ENCODE data around the gene EXOSC10. TPM values are rescaled to one million over a fixed set of nuclear protein-coding genes. Genes with fewer than 3 reads are reported as not detected.

The EXOSC10 gene
- total and polyA plus RNA-seq, 2 experiments from 2014 or later = 55.5 to 72.9 TPM

DNA sequence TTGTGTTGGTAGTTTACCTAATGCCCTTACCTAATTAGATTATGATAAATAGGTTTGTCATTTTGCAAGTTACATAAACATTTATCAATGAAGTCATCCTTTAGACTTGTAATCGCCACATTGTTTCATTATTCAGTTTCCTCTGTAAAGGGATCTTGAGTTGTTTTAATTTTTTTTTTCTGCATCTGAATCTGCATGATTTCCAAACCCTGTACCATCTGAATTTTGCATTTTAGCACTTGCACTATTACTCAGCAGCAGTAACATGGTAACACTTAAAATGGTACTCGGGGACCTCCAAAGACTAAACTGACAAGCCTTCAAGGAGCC is 74.8 kb downstream of the EXOSC10 start (continued):
- TF ChIP-seq, protein P1, sequence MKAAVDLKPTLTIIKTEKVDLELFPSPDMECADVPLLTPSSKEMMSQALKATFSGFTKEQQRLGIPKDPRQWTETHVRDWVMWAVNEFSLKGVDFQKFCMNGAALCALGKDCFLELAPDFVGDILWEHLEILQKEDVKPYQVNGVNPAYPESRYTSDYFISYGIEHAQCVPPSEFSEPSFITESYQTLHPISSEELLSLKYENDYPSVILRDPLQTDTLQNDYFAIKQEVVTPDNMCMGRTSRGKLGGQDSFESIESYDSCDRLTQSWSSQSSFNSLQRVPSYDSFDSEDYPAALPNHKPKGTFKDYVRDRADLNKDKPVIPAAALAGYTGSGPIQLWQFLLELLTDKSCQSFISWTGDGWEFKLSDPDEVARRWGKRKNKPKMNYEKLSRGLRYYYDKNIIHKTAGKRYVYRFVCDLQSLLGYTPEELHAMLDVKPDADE (IDR thresholded peaks at IDR 0.05) = no peak
- TF ChIP-seq NANOG (IDR thresholded peaks at IDR 0.05; ENCODE audit: borderline replicate concordance) (no peak), ZNF114 (CRISPR knock-in tag; IDR thresholded peaks at IDR 0.05) (no peak), EZH2 (IDR thresholded peaks at IDR 0.05; ENCODE audit: low read depth, unreplicated experiment) (no peak), EZH2phosphoT487 (IDR thresholded peaks at IDR 0.05; ENCODE audit: unreplicated experiment) (no peak), ZNF331 (CRISPR knock-in tag; IDR thresholded peaks at IDR 0.05; ENCODE audit: low read depth) (no peak), CREB1 (CRISPR knock-in tag; IDR thresholded peaks at IDR 0.05; ENCODE audit: low read depth) (no peak), POLR2AphosphoS5 (IDR thresholded peaks at IDR 0.05; ENCODE audit: low read depth) (no peak)
- TF ChIP-seq, protein P2, sequence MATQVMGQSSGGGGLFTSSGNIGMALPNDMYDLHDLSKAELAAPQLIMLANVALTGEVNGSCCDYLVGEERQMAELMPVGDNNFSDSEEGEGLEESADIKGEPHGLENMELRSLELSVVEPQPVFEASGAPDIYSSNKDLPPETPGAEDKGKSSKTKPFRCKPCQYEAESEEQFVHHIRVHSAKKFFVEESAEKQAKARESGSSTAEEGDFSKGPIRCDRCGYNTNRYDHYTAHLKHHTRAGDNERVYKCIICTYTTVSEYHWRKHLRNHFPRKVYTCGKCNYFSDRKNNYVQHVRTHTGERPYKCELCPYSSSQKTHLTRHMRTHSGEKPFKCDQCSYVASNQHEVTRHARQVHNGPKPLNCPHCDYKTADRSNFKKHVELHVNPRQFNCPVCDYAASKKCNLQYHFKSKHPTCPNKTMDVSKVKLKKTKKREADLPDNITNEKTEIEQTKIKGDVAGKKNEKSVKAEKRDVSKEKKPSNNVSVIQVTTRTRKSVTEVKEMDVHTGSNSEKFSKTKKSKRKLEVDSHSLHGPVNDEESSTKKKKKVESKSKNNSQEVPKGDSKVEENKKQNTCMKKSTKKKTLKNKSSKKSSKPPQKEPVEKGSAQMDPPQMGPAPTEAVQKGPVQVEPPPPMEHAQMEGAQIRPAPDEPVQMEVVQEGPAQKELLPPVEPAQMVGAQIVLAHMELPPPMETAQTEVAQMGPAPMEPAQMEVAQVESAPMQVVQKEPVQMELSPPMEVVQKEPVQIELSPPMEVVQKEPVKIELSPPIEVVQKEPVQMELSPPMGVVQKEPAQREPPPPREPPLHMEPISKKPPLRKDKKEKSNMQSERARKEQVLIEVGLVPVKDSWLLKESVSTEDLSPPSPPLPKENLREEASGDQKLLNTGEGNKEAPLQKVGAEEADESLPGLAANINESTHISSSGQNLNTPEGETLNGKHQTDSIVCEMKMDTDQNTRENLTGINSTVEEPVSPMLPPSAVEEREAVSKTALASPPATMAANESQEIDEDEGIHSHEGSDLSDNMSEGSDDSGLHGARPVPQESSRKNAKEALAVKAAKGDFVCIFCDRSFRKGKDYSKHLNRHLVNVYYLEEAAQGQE (IDR thresholded peaks at IDR 0.05; ENCODE audit: unreplicated experiment) = no peak
- TF ChIP-seq, protein P3, sequence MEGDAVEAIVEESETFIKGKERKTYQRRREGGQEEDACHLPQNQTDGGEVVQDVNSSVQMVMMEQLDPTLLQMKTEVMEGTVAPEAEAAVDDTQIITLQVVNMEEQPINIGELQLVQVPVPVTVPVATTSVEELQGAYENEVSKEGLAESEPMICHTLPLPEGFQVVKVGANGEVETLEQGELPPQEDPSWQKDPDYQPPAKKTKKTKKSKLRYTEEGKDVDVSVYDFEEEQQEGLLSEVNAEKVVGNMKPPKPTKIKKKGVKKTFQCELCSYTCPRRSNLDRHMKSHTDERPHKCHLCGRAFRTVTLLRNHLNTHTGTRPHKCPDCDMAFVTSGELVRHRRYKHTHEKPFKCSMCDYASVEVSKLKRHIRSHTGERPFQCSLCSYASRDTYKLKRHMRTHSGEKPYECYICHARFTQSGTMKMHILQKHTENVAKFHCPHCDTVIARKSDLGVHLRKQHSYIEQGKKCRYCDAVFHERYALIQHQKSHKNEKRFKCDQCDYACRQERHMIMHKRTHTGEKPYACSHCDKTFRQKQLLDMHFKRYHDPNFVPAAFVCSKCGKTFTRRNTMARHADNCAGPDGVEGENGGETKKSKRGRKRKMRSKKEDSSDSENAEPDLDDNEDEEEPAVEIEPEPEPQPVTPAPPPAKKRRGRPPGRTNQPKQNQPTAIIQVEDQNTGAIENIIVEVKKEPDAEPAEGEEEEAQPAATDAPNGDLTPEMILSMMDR (conservative IDR thresholded peaks at IDR 0.05; ENCODE audit: low read depth in 2 of 2) = no peak

DNA sequence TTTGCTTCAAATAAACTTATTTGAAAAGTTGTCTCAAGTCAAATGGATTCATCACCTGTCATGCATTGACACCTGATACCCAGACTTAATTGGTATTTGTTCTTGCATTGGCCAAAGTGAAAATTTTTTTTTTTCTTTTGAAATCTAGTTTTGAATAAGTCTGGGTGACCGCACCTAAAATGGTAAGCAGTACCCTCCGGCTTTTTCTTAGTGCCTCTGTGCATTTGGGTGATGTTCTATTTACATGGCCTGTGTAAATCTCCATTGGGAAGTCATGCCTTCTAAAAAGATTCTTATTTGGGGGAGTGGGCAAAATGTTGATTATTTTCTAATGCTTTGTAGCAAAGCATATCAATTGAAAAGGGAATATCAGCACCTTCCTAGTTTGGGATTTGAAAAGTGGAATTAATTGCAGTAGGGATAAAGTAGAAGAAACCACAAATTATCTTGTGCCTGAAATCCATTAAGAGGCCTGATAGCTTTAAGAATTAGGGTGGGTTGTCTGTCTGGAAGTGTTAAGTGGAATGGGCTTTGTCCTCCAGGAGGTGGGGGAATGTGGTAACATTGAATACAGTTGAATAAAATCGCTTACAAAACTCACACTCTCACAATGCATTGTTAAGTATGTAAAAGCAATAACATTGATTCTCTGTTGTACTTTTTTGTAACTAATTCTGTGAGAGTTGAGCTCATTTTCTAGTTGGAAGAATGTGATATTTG is 75.4 kb downstream of the EXOSC10 start:
- Histone ChIP-seq H3K9me2 (ENCODE audit: insufficient read depth) (no peaks in the 10 kb centered on the region), H4K20me1 (replicated peaks; ENCODE audit: insufficient read depth) (peaks cover 51% of the 10 kb centered on the region), H3K4me2 (no peak overlapping the region), H2AFZ (no peak overlapping the region), H3K79me2 (replicated peaks; ENCODE audit: insufficient read depth) (peaks cover 15% of the 10 kb centered on the region), H3K36me3 (ENCODE audit: insufficient read depth) (peaks cover 76% of the 10 kb centered on the region), H3K27me3 (ENCODE audit: insufficient read depth) (no peaks in the 10 kb centered on the region), H3K4me3 (no peak overlapping the region), H3K4me1 (ENCODE audit: insufficient read depth) (no peaks in the 10 kb centered on the region), H3F3A (replicated peaks; ENCODE audit: low read depth) (peaks cover 45% of the 10 kb centered on the region), H3K27ac (ENCODE audit: low read depth) (peak overlapping the region; percentile 33; the same call in 1 of the 2 replicates)
- DNase-seq (ENCODE audit: low spot score) (no peak), ATAC-seq (no peak)
- Mint-ChIP-seq H3K36me3 (ENCODE audit: low read depth) (peaks cover 92% of the 10 kb centered on the region), H3K4me1 (no peaks in the 10 kb centered on the region; the same call in 2 of the 3 replicates), H3K27me3 (ENCODE audit: insufficient read depth, low read depth, poor library complexity) (no peaks in the 10 kb centered on the region), H3K4me3 (no peak overlapping the region), H3K27ac (0 out of 2 replicates have a peak overlapping the region, but pooled peaks have one; percentile 6), H3K9me3 (no peaks in the 10 kb centered on the region)
- TF ChIP-seq, protein P4, sequence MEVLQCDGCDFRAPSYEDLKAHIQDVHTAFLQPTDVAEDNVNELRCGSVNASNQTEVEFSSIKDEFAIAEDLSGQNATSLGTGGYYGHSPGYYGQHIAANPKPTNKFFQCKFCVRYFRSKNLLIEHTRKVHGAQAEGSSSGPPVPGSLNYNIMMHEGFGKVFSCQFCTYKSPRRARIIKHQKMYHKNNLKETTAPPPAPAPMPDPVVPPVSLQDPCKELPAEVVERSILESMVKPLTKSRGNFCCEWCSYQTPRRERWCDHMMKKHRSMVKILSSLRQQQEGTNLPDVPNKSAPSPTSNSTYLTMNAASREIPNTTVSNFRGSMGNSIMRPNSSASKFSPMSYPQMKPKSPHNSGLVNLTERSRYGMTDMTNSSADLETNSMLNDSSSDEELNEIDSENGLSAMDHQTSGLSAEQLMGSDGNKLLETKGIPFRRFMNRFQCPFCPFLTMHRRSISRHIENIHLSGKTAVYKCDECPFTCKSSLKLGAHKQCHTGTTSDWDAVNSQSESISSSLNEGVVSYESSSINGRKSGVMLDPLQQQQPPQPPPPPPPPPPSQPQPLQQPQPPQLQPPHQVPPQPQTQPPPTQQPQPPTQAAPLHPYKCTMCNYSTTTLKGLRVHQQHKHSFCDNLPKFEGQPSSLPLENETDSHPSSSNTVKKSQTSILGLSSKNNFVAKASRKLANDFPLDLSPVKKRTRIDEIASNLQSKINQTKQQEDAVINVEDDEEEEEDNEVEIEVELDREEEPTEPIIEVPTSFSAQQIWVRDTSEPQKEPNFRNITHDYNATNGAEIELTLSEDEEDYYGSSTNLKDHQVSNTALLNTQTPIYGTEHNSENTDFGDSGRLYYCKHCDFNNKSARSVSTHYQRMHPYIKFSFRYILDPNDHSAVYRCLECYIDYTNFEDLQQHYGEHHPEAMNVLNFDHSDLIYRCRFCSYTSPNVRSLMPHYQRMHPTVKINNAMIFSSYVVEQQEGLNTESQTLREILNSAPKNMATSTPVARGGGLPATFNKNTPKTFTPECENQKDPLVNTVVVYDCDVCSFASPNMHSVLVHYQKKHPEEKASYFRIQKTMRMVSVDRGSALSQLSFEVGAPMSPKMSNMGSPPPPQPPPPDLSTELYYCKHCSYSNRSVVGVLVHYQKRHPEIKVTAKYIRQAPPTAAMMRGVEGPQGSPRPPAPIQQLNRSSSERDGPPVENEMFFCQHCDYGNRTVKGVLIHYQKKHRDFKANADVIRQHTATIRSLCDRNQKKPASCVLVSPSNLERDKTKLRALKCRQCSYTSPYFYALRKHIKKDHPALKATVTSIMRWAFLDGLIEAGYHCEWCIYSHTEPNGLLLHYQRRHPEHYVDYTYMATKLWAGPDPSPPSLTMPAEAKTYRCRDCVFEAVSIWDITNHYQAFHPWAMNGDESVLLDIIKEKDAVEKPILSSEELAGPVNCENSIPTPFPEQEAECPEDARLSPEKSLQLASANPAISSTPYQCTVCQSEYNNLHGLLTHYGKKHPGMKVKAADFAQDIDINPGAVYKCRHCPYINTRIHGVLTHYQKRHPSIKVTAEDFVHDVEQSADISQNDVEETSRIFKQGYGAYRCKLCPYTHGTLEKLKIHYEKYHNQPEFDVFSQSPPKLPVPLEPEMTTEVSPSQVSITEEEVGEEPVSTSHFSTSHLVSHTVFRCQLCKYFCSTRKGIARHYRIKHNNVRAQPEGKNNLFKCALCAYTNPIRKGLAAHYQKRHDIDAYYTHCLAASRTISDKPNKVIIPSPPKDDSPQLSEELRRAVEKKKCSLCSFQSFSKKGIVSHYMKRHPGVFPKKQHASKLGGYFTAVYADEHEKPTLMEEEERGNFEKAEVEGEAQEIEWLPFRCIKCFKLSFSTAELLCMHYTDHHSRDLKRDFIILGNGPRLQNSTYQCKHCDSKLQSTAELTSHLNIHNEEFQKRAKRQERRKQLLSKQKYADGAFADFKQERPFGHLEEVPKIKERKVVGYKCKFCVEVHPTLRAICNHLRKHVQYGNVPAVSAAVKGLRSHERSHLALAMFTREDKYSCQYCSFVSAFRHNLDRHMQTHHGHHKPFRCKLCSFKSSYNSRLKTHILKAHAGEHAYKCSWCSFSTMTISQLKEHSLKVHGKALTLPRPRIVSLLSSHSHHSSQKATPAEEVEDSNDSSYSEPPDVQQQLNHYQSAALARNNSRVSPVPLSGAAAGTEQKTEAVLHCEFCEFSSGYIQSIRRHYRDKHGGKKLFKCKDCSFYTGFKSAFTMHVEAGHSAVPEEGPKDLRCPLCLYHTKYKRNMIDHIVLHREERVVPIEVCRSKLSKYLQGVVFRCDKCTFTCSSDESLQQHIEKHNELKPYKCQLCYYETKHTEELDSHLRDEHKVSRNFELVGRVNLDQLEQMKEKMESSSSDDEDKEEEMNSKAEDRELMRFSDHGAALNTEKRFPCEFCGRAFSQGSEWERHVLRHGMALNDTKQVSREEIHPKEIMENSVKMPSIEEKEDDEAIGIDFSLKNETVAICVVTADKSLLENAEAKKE (CRISPR knock-in tag; IDR thresholded peaks at IDR 0.05) = no peak
- TF ChIP-seq, protein P1 (IDR thresholded peaks at IDR 0.05) = no peak
